Lower lobe of right lung (tissue), 2 donors: Measurements from ENCODE around the gene TMEM39B. TPM values are rescaled to one million over a fixed set of nuclear protein-coding genes. Genes with fewer than 3 reads are reported as not detected.
"Not testable (repeated sequence)": the region's sequence is repeated elsewhere in the genome, so short reads cannot be mapped to it uniquely, and the experiment has no call there.

Experiments
- ATAC-seq, 2 donors: fragments of 200-7000 bp; cut with Tn5 transposase; one replicate each; pipeline ENCODE4 v1.9.1; 2020 to 2022; ENCODE audit warnings: mild to moderate bottlenecking in 2 of 2, moderate library complexity in 2 of 2
- DNase-seq: peaks from one replicate; pipeline ENCODE4 v3.0.0-alpha.2; 2020
- H3K27ac ChIP-seq: fragments of 200-600 bp; one replicate; pipeline ENCODE4 v1.8.0; 2022
- H3K27me3 ChIP-seq: fragments of 200-600 bp; one replicate; pipeline ENCODE4 v1.8.0; 2022; ENCODE audit warnings: low read depth
- H3K36me3 ChIP-seq: fragments of 200-600 bp; one replicate; pipeline ENCODE4 v1.8.0; 2022; ENCODE audit warnings: mild to moderate bottlenecking
- H3K4me1 ChIP-seq: fragments of 200-600 bp; one replicate; pipeline ENCODE4 v1.8.0; 2022
- H3K4me3 ChIP-seq: fragments of 200-600 bp; one replicate; pipeline ENCODE4 v1.8.0; 2022; ENCODE audit warnings: mild to moderate bottlenecking
- H3K9me3 ChIP-seq: fragments of 200-600 bp; one replicate; pipeline ENCODE4 v1.8.0; 2022
- intact Hi-C: fragments of 100-400 bp; cut with DNase I; formaldehyde crosslinking; loops from one replicate; pipeline ENCODE4 v1.11.0; 2022
- total RNA-seq: library from RNA; stranded (reverse); fragmentation: NEBNext Ultra II Directional; extraction: Animal tissue kit (Norgen Biotek cat#: 25700); gene quantifications from one replicate; pipeline ENCODE4 v1.2.1, GENCODE V29; 2021
- TF ChIP-seq, protein P1 (sequence below): fragments of 200-600 bp; IDR thresholded peaks from one replicate; pipeline ENCODE4 v1.8.0; 2022; ENCODE audit warnings: antibody characterized with exemption, mild to moderate bottlenecking
- donor health status: DM: no; HTN: yes; CAD: no; lungs with severe emphysema.

TMEM39B gene
- total RNA-seq, 1 donor from 2014 or later = 15.3 TPM

DNA sequence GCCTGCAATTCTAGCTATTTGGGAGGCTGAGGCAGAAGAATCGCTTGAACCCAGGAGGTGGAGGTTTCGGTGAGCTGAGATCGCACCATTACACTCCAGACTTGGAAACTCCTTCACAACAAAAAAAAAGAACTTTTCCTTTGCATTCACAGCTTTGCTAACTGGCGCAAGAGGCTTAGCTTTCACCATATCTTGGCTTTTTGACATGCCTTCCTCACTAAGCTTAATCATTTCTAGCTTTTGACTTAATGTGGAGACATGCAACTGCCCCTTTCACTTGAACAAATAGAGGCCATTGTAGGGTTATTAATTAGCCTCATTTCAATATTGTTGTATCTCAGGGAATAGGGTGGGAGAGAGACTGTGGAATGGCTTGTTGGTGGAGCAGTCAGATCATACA lies 43.8 kb downstream of the TMEM39B start:
- no peaks in the 10 kb centered on the region for H3K9me3 ChIP-seq
- H3K36me3 ChIP-seq = no peaks in the 10 kb centered on the region
- H3K27ac ChIP-seq = peak overlapping the region; percentile 28
- TF ChIP-seq, protein P1, sequence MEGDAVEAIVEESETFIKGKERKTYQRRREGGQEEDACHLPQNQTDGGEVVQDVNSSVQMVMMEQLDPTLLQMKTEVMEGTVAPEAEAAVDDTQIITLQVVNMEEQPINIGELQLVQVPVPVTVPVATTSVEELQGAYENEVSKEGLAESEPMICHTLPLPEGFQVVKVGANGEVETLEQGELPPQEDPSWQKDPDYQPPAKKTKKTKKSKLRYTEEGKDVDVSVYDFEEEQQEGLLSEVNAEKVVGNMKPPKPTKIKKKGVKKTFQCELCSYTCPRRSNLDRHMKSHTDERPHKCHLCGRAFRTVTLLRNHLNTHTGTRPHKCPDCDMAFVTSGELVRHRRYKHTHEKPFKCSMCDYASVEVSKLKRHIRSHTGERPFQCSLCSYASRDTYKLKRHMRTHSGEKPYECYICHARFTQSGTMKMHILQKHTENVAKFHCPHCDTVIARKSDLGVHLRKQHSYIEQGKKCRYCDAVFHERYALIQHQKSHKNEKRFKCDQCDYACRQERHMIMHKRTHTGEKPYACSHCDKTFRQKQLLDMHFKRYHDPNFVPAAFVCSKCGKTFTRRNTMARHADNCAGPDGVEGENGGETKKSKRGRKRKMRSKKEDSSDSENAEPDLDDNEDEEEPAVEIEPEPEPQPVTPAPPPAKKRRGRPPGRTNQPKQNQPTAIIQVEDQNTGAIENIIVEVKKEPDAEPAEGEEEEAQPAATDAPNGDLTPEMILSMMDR = no peak
- peaks cover 40% of the 10 kb centered on the region for H3K4me1 ChIP-seq
- DNase-seq (no peak), ATAC-seq (no peak)
- intact Hi-C loops = no loop called here
- H3K4me3 ChIP-seq = no peak overlapping the region
- no peaks in the 10 kb centered on the region for H3K27me3 ChIP-seq

DNA sequence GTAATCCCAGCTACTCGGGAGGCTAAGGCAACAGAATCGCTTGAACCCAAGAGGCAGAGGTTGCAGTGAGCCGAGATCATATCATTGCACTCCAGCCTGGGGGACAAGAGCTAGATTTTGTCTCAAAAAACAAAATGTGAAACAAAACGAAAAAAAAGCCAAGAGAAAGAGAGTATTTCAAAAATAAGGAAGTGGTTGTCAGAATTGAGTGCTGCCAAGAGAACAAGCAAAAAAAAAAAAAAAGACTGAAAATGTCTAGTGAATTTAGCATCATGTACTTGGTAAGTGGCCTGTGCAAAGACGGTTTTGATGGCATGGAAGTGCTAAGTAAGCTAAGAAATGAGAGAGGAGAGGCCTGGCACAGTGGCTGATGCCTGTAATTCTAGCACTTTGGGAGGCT lies 49.4 kb downstream of the TMEM39B start:
- ATAC-seq = no peak
- H3K27me3 ChIP-seq = no peaks in the 10 kb centered on the region
- TF ChIP-seq, protein P1 = no peak
- peaks cover 44% of the 10 kb centered on the region for H3K4me1 ChIP-seq
- DNase-seq = no peak
- H3K36me3 ChIP-seq = no peaks in the 10 kb centered on the region
- H3K9me3 ChIP-seq = no peaks in the 10 kb centered on the region
- no peak overlapping the region for H3K27ac ChIP-seq
- H3K4me3 ChIP-seq = no peak overlapping the region
- intact Hi-C loops = no loop called here

- DNase-seq, H3K9me3 ChIP-seq, H3K36me3 ChIP-seq, H3K4me3 ChIP-seq, H3K27me3 ChIP-seq, H3K27ac ChIP-seq, intact Hi-C loops: not testable (repeated sequence)
- H3K4me1 ChIP-seq = peaks cover 54% of the 10 kb centered on the region
- ATAC-seq = peak in 1 of 2 donors; percentile 18
These were observed 50.6 kb downstream of the TMEM39B start for GRCh38 chr1:32123361-32123760.

DNA sequence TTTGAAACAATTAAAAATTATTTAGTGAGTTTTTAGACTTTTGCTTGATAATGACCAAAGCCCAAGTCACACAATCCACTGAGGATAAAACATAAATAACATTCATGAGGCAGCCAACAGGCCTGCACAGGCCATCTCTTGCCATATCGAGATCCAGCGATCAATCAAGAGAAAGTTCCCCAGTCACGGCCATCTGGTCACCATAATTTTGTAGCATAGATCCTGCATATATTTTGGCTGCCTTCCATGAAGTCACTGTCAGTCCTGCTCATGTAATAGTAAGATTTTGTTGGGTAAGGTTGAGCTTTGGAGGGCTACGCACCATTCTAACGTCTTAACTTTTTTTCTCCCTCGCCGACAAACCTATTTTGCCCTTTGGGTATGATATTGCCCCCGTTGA lies 52.6 kb downstream of the TMEM39B start:
- no peak overlapping the region for H3K27ac ChIP-seq
- ATAC-seq = no peak
- H3K4me3 ChIP-seq = no peak overlapping the region
- TF ChIP-seq, protein P1 = no peak
- intact Hi-C loops = no loop called here
- H3K4me1 ChIP-seq = peaks cover 53% of the 10 kb centered on the region
- H3K27me3 ChIP-seq = no peaks in the 10 kb centered on the region
- no peaks in the 10 kb centered on the region for H3K9me3 ChIP-seq
- no peaks in the 10 kb centered on the region for H3K36me3 ChIP-seq
- DNase-seq = no peak

GRCh38 chr1:32126770-32127169 lies 54.0 kb downstream of the TMEM39B start:
- H3K9me3 ChIP-seq = no peaks in the 10 kb centered on the region
- intact Hi-C loops = no loop called here
- ATAC-seq = no peak

GRCh38 chr1:32127409-32128198 lies 54.9 kb downstream of the TMEM39B start:
- no peak for DNase-seq
- no peak overlapping the region for H3K4me3 ChIP-seq
- no peak for ATAC-seq
- H3K27ac ChIP-seq = peak overlapping the region; percentile 24
- intact Hi-C loops = no loop called here
- H3K36me3 ChIP-seq = no peaks in the 10 kb centered on the region
- H3K9me3 ChIP-seq = no peaks in the 10 kb centered on the region
- no peaks in the 10 kb centered on the region for H3K27me3 ChIP-seq
- TF ChIP-seq, protein P1 = no peak
- peaks cover 31% of the 10 kb centered on the region for H3K4me1 ChIP-seq

More at GRCh38 chr1:32126770-32127169, 54.0 kb downstream of the TMEM39B start:
- Histone ChIP-seq H3K4me1 (peaks cover 39% of the 10 kb centered on the region), H3K27ac (no peak overlapping the region), H3K4me3 (no peak overlapping the region), H3K27me3 (no peaks in the 10 kb centered on the region), H3K36me3 (no peaks in the 10 kb centered on the region)
- TF ChIP-seq, protein P1 = no peak
- DNase-seq = no peak
